Psoas muscle (tissue), 8 donors: ENCODE results near the gene NTN4. TPM values are rescaled to one million over a fixed set of nuclear protein-coding genes. Genes with fewer than 3 reads are reported as not detected.

Experiments
- ATAC-seq, 4 donors: fragments of 200-7000 bp; cut with Tn5 transposase; one replicate each; pipeline ENCODE4 v1.9.1; 2020; ENCODE audit warnings: moderate library complexity in 3 of 4, mild to moderate bottlenecking in 2 of 4
- DNase-seq, 2 donors: peaks; one replicate each; pipeline ENCODE4 v3.0.0-alpha.2; 2020
- H3K27ac ChIP-seq: fragments of 200-600 bp; one replicate; pipeline ENCODE4 v1.8.0; 2022
- H3K27me3 ChIP-seq, 3 donors: fragments of 200-600 bp in 1 of 3; one replicate each; pipeline versions ENCODE4 v1.6.1 to v1.8.0; 2013 to 2022; ENCODE audit warnings: low read length in 2 of 3, mild to moderate bottlenecking in 2 of 3, moderate library complexity in 1 of 3; ENCODE audit not compliant: insufficient read depth in 3 of 3
- H3K36me3 ChIP-seq, 2 donors: fragments of 200-600 bp in 1 of 2; one replicate each; pipeline versions ENCODE4 v1.6.1 to v1.8.0; 2013 to 2022; ENCODE audit warnings: low read depth in 1 of 2, mild to moderate bottlenecking in 1 of 2, moderate library complexity in 1 of 2; ENCODE audit not compliant: insufficient read depth in 1 of 2
- H3K4me1 ChIP-seq: fragments of 200-600 bp; one replicate; pipeline ENCODE4 v1.8.0; 2022
- H3K4me3 ChIP-seq: fragments of 200-600 bp; one replicate; pipeline ENCODE4 v1.8.0; 2022; ENCODE audit warnings: mild to moderate bottlenecking
- H3K9me3 ChIP-seq: fragments of 200-600 bp; one replicate; pipeline ENCODE4 v1.8.0; 2022
- CTCF ChIP-seq: fragments of 200-600 bp; IDR thresholded peaks from one replicate; pipeline ENCODE4 v1.8.0; 2022; ENCODE audit warnings: antibody characterized with exemption
- WGBS, 3 donors: extraction: QIAGEN DNeasy Blood & Tissue Kit; methylation state at CpG; one replicate each; pipeline versions ENCODE4 v1.1.6 to v1.1.7; 2013; 5-methylcytosine and 5-hydroxymethylcytosine counted together
- intact Hi-C, 2 donors: fragments of 100-400 bp; cut with DNase I; formaldehyde crosslinking; loops; one replicate each; pipeline versions ENCODE4 v1.11.0 to v1.14.2; 2022
- polyA plus RNA-seq, 3 donors: library from polyadenylated mRNA; stranded (reverse); fragments of 200-250 nt; gene quantifications; one replicate each; pipeline ENCODE4 v1.2.3, GENCODE V29; 2013
- total RNA-seq, 4 donors: library from RNA; stranded (reverse); fragmentation: NEBNext Ultra II Directional in 2 of 4; extraction: Animal tissue kit (Norgen Biotek cat#: 25700) in 2 of 4; gene quantifications; one replicate each; pipeline versions ENCODE4 v1.2.1 to v1.2.4, GENCODE V29; 2021 to 2023
- donor health status: healthy with polysubstance abuse.
- donor health status: DM: no; HTN: no; CAD: no; lungs with moderate emphysema.
- donor health status: Bipolar disorder and iron deficiency.
- donor health status: healthy.
- donor health status: DM: yes; HTN: yes; CAD: no.
- donor health status: DM: no; HTN: no; CAD: no.
- donor health status: DM: no; HTN: no; CAD: no.
- donor health status: DM: yes; HTN: yes; CAD: no.

Gene NTN4
- total and polyA plus RNA-seq, 7 donors, result 2.9 to 13.3 (median 4.2) TPM

- no peak overlapping the region for H3K4me3 ChIP-seq
- H3K36me3 ChIP-seq, result no peaks in the 10 kb centered on the region
- no peak overlapping the region for H3K27ac ChIP-seq
- H3K27me3 ChIP-seq, result no peaks in the 10 kb centered on the region
- 42 to 77% (median 44%) methylated on average over 1 of the region's 1 CpG for WGBS, 3 donors
- no peaks in the 10 kb centered on the region for H3K9me3 ChIP-seq
- DNase-seq (no peak), ATAC-seq (no peak)
- no peak for TF ChIP-seq CTCF
- intact Hi-C loops, result no loop called here
- H3K4me1 ChIP-seq, result no peaks in the 10 kb centered on the region
These were observed 60.1 kb downstream of the NTN4 start for GRCh38 chr12:95730457-95730856.

- no peaks in the 10 kb centered on the region for H3K9me3 ChIP-seq
- H3K27me3 ChIP-seq, result no peaks in the 10 kb centered on the region
- H3K27ac ChIP-seq, result no peak overlapping the region
- no peak for TF ChIP-seq CTCF
- H3K4me3 ChIP-seq, result no peak overlapping the region
- H3K36me3 ChIP-seq, result no peaks in the 10 kb centered on the region
- H3K4me1 ChIP-seq, result no peaks in the 10 kb centered on the region
- intact Hi-C loops, result no loop called here
- DNase-seq, result no peak
- WGBS, 3 donors, result 93 to 97% (median 96%) methylated on average over 2 of the region's 2 CpGs
- ATAC-seq, result no peak
These were observed 63.7 kb downstream of the NTN4 start for GRCh38 chr12:95726903-95727302.

GRCh38 chr12:95724767-95725166 lies 65.8 kb downstream of the NTN4 start:
- DNase-seq (no peak), ATAC-seq (no peak)
- Histone ChIP-seq H3K4me1 (no peaks in the 10 kb centered on the region), H3K9me3 (no peaks in the 10 kb centered on the region), H3K4me3 (no peak overlapping the region), H3K27me3 (no peaks in the 10 kb centered on the region), H3K27ac (no peak overlapping the region), H3K36me3 (no peaks in the 10 kb centered on the region)
- no peak for TF ChIP-seq CTCF
- intact Hi-C loops, result no loop called here
- WGBS, 3 donors, result 70 to 92% (median 88%) methylated on average over 1 of the region's 1 CpG

- no peak for DNase-seq
- 76 to 77% (median 76%) methylated on average over 4 of the region's 4 CpGs for WGBS, 3 donors
- no peak overlapping the region for H3K27ac ChIP-seq
These were observed 66.7 kb downstream of the NTN4 start for GRCh38 chr12:95723693-95724384.

More at GRCh38 chr12:95723693-95724384, 66.7 kb downstream of the NTN4 start:
- TF ChIP-seq CTCF, result no peak
- no peaks in the 10 kb centered on the region for H3K4me1 ChIP-seq
- ATAC-seq, result no peak
- intact Hi-C loops, result no loop called here
- H3K27me3 ChIP-seq, result no peaks in the 10 kb centered on the region
- H3K36me3 ChIP-seq, result no peaks in the 10 kb centered on the region
- no peak overlapping the region for H3K4me3 ChIP-seq
- H3K9me3 ChIP-seq, result no peaks in the 10 kb centered on the region
